LNCAP (cell line): Measurements from ENCODE around the gene FOXC1.

Experiments
- CTCF ChIP-seq: fragments of 450-650 bp; IDR thresholded peaks from 2 replicates; pipeline ENCODE4 v1.5.1; 2017; ENCODE audit warnings: mild to moderate bottlenecking

The FOXC1 gene

GRCh38 chr6:1579096-1579495 is 30.6 kb upstream of the FOXC1 start:
- no peak for TF ChIP-seq CTCF

GRCh38 chr6:1580109-1580508 is 29.6 kb upstream of the FOXC1 start:
- TF ChIP-seq CTCF: no peak

GRCh38 chr6:1580585-1580984 is 29.1 kb upstream of the FOXC1 start:
- TF ChIP-seq CTCF: no peak

- TF ChIP-seq CTCF: no peak
Observed at GRCh38 chr6:1581120-1581991, 28.4 kb upstream of the FOXC1 start.

- TF ChIP-seq CTCF: no peak
Observed at GRCh38 chr6:1584146-1584545, 25.6 kb upstream of the FOXC1 start.

- no peak for TF ChIP-seq CTCF
Observed at GRCh38 chr6:1584996-1585668, 24.6 kb upstream of the FOXC1 start.

GRCh38 chr6:1585669-1586049 is 24.1 kb upstream of the FOXC1 start:
- no peak for TF ChIP-seq CTCF
